HepG2 (cell line): ENCODE results near the gene SLC16A5. TPM values are rescaled to one million over a fixed set of nuclear protein-coding genes. Genes with fewer than 3 reads are reported as not detected.

Experiments used
- ATF7 ChIP-seq, 2 experiments: fragments of 450-650 bp in 1 of 2; sonication (generic) in 1 of 2; formaldehyde crosslinking in 1 of 2; IDR thresholded peaks; 2 replicates each; pipeline versions ENCODE4 v1.4.0 to v1.6.1; 2016 to 2020; ENCODE audit warnings: antibody characterized with exemption in 1 of 2, mild to moderate bottlenecking in 1 of 2, missing genetic modification reagents in 1 of 2
- DR1 ChIP-seq: sonication (generic); formaldehyde crosslinking; IDR thresholded peaks from 2 replicates; pipeline ENCODE4 v1.8.0; 2021; ENCODE audit warnings: mild to moderate bottlenecking, missing genetic modification reagents, inconsistent platforms
- EED ChIP-seq: sonication (generic); formaldehyde crosslinking; IDR thresholded peaks from 2 replicates; pipeline ENCODE4 v1.5.0; 2020; ENCODE audit warnings: mild to moderate bottlenecking, missing genetic modification reagents
- FOXK1 ChIP-seq: sonication (generic); formaldehyde crosslinking; IDR thresholded peaks from 2 replicates; pipeline ENCODE4 v1.4.0; 2020; ENCODE audit warnings: low read depth, missing genetic modification reagents, borderline replicate concordance
- GABPA ChIP-seq, 2 experiments: IDR thresholded peaks; 2 replicates each; pipeline ENCODE4 v1.6.1; 2011 to 2016; ENCODE audit warnings: low read depth in 2 of 2, low read length in 1 of 2, missing biosample characterization in 1 of 2, missing genetic modification characterization in 1 of 2
- HOXA7 ChIP-seq: sonication (generic); formaldehyde crosslinking; IDR thresholded peaks from 2 replicates; pipeline ENCODE4 v1.8.1; 2022; ENCODE audit warnings: mild to moderate bottlenecking, missing genetic modification reagents, moderate library complexity
- ISL2 ChIP-seq: sonication (generic); formaldehyde crosslinking; IDR thresholded peaks from 2 replicates; pipeline ENCODE4 v1.5.0; 2020; ENCODE audit warnings: missing genetic modification reagents
- KAT7 ChIP-seq: IDR thresholded peaks from 2 replicates; pipeline ENCODE4 v1.6.1; 2018; ENCODE audit warnings: borderline replicate concordance, missing compliant biosample characterization
- PAF1 ChIP-seq: IDR thresholded peaks from 2 replicates; pipeline ENCODE4 v1.6.1; 2016; ENCODE audit warnings: missing genetic modification reagents, missing compliant biosample characterization
- SETDB1 ChIP-seq: sonication (generic); formaldehyde crosslinking; IDR thresholded peaks from 2 replicates; pipeline ENCODE4 v1.5.1; 2020; ENCODE audit warnings: missing genetic modification reagents, mild to moderate bottlenecking, borderline replicate concordance
- SIX1 ChIP-seq: sonication (generic); formaldehyde crosslinking; IDR thresholded peaks from 2 replicates; pipeline ENCODE4 v1.4.0; 2020; ENCODE audit warnings: missing genetic modification reagents, borderline replicate concordance
- SKI ChIP-seq: fragments of 450-650 bp; IDR thresholded peaks from one replicate; pipeline ENCODE4 v1.6.1; 2018; ENCODE audit warnings: mild to moderate bottlenecking; ENCODE audit not compliant: partially characterized antibody
- SSRP1 ChIP-seq: IDR thresholded peaks from 2 replicates; pipeline ENCODE4 v1.6.1; 2016; ENCODE audit warnings: control low read depth
- TCF7L2 ChIP-seq: IDR thresholded peaks from 2 replicates; pipeline ENCODE4 v1.6.1; 2011; ENCODE audit warnings: mild to moderate bottlenecking, low read depth, low read length, moderate library complexity
- ZBTB14 ChIP-seq: sonication (generic); formaldehyde crosslinking; IDR thresholded peaks from 2 replicates; pipeline ENCODE4 v1.4.0; 2020; ENCODE audit warnings: missing genetic modification reagents
- ZFYVE20 ChIP-seq: sonication (generic); formaldehyde crosslinking; IDR thresholded peaks from 2 replicates; pipeline ENCODE4 v1.8.0; 2023; ENCODE audit warnings: low read depth, mild to moderate bottlenecking, moderate library complexity, missing genetic modification reagents, borderline replicate concordance
- ZNF274 ChIP-seq: sonication (generic); formaldehyde crosslinking; IDR thresholded peaks from 2 replicates; pipeline ENCODE4 v1.5.1; 2020; ENCODE audit warnings: mild to moderate bottlenecking, missing genetic modification reagents
- ZNF615 ChIP-seq: sonication (generic); formaldehyde crosslinking; IDR thresholded peaks from 2 replicates; pipeline ENCODE4 v1.5.0; 2020; ENCODE audit warnings: mild to moderate bottlenecking, missing genetic modification reagents, borderline replicate concordance
- ZNF672 ChIP-seq: sonication (generic); formaldehyde crosslinking; IDR thresholded peaks from 2 replicates; pipeline ENCODE4 v1.8.1; 2022; ENCODE audit warnings: missing genetic modification reagents
- ZNF724P ChIP-seq: sonication (generic); formaldehyde crosslinking; IDR thresholded peaks from 2 replicates; pipeline ENCODE4 v1.8.0; 2022; ENCODE audit warnings: missing genetic modification reagents, borderline replicate concordance
- ZNF737 ChIP-seq: sonication (generic); formaldehyde crosslinking; IDR thresholded peaks from 2 replicates; pipeline ENCODE4 v1.5.0; 2020; ENCODE audit warnings: missing genetic modification reagents, mild to moderate bottlenecking, borderline replicate concordance
- polyA plus RNA-seq, 8 experiments: library from polyadenylated mRNA; depleted of rRNA in 3 of 8; stranded (reverse) in 7 of 8; unstranded in 1 of 8; fragments of >200 nt; fragmentation: Illumina TruSeq in 4 of 8; extraction: Trizol in 4 of 8; gene quantifications; 2 replicates each; pipeline versions ENCODE4 v1.2.1 to v1.2.3, GENCODE V29; 2011 to 2016; ENCODE audit warnings: low read depth in 4 of 8, missing spikeins in 1 of 8, mixed read lengths in 1 of 8; ENCODE audit not compliant: insufficient read depth in 1 of 8
- total RNA-seq, 5 experiments: library from RNA; depleted of rRNA; stranded (reverse); fragments of >200 nt; fragmentation: Illumina TruSeq; extraction: Trizol; gene quantifications; 2 replicates each; pipeline ENCODE4 v1.2.3, GENCODE V29; 2016; ENCODE audit warnings: low read depth in 1 of 5
- TF ChIP-seq, protein P1 (sequence below): sonication (generic); formaldehyde crosslinking; IDR thresholded peaks from 2 replicates; pipeline ENCODE4 v1.4.0; 2020; ENCODE audit warnings: missing genetic modification reagents
- TF ChIP-seq, protein P2 (sequence below): sonication (generic); formaldehyde crosslinking; IDR thresholded peaks from 2 replicates; pipeline ENCODE4 v1.4.0; 2020; ENCODE audit warnings: missing genetic modification reagents, borderline replicate concordance

The SLC16A5 gene
- total and polyA plus RNA-seq, 2 of the 13 experiments (the other 11 are each of a cell fraction or from before 2014, with no cell fraction given): 0.69 to 5.6 TPM

DNA sequence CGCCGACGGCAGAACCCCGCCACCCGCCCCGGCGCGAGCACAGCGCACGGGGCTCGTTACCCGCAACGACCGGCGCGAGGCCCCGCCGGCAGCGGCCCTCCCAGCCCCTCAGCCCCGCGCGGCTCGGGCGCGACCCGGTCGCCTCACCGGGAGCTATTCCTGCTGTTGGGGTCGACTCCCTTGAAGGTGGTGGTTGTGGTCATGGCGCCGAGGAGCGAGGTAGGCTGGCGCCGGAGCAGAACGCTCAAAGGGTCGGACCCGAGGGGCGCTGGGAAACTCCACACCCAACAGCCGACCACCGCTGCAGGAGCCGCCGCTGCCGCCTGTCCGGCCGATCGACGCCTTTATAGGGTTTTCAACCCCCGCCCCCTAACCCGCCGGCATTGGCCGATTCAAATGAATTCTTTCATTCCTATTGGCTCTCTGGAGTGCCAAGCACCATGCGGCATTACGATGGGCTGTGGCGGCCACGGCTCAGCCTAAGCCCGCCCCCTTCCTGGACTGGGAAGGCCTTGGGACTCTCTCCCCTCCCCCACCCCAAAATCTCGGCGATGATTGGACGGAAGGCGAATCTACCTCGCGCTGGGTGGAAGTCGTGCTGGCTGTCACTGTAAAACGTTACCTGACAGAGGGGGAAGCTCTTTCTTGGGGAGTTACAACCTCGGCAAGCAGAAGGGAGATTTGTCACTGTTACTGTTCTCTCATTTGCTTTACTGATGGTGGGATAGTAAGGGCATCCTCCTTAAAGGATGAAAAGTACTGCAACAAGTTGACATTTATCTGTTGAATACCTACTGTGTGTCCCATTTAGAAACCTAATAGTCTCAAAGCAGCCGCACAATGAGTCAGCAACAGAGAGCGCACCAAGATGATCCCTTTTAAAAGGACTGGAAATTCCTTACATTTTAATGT, 66.7 kb downstream of the SLC16A5 start, which contains the start of gene JPT1 (continued):
- TF ChIP-seq ZNF274 (CRISPR knock-in tag) (peak; percentile 72; the same call in 1 of the 2 replicates), TCF7L2 (no peak), PAF1 (CRISPR knock-in tag) (no peak), SKI (peak; percentile 62), ATF7 (IDR thresholded peaks at IDR 0.05) (no peak), ATF7 (CRISPR knock-in tag; IDR thresholded peaks at IDR 0.05) (no peak), ISL2 (peak; percentile 47; the same call in 1 of the 2 replicates), GABPA (IDR thresholded peaks at IDR 0.05; ENCODE audit: low read depth, low read length) (peak; percentile 36; the same call in 1 of the 2 replicates), GABPA (CRISPR knock-in tag; IDR thresholded peaks at IDR 0.05; ENCODE audit: low read depth) (peak; percentile 51), ZNF672 (CRISPR knock-in tag) (no peak), SSRP1 (CRISPR knock-in tag) (no peak), ZFYVE20 (CRISPR knock-in tag) (peak; percentile 57; the same call in 1 of the 2 replicates), ZNF615 (CRISPR knock-in tag) (no peak), SETDB1 (no peak), DR1 (peak; percentile 98), FOXK1 (CRISPR knock-in tag) (no peak), HOXA7 (CRISPR knock-in tag) (no peak), EED (CRISPR knock-in tag) (no peak), KAT7 (CRISPR knock-in tag) (peak; percentile 48; the same call in 1 of the 2 replicates), ZNF737 (CRISPR knock-in tag) (no peak), SIX1 (CRISPR knock-in tag) (no peak), ZNF724P (CRISPR knock-in tag) (0 out of 2 replicates have a peak, but pooled peaks have one; percentile 19), ZBTB14 (CRISPR knock-in tag) (no peak; the same call in 1 of the 2 replicates)
- TF ChIP-seq, protein P1, sequence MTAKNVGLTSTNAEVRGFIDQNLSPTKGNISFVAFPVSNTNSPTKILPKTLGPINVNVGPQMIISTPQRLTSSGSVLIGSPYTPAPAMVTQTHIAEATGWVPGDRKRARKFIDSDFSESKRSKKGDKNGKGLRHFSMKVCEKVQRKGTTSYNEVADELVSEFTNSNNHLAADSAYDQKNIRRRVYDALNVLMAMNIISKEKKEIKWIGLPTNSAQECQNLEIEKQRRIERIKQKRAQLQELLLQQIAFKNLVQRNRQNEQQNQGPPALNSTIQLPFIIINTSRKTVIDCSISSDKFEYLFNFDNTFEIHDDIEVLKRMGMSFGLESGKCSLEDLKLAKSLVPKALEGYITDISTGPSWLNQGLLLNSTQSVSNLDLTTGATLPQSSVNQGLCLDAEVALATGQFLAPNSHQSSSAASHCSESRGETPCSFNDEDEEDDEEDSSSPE (CRISPR knock-in tag): peak; percentile 77
- TF ChIP-seq, protein P2, sequence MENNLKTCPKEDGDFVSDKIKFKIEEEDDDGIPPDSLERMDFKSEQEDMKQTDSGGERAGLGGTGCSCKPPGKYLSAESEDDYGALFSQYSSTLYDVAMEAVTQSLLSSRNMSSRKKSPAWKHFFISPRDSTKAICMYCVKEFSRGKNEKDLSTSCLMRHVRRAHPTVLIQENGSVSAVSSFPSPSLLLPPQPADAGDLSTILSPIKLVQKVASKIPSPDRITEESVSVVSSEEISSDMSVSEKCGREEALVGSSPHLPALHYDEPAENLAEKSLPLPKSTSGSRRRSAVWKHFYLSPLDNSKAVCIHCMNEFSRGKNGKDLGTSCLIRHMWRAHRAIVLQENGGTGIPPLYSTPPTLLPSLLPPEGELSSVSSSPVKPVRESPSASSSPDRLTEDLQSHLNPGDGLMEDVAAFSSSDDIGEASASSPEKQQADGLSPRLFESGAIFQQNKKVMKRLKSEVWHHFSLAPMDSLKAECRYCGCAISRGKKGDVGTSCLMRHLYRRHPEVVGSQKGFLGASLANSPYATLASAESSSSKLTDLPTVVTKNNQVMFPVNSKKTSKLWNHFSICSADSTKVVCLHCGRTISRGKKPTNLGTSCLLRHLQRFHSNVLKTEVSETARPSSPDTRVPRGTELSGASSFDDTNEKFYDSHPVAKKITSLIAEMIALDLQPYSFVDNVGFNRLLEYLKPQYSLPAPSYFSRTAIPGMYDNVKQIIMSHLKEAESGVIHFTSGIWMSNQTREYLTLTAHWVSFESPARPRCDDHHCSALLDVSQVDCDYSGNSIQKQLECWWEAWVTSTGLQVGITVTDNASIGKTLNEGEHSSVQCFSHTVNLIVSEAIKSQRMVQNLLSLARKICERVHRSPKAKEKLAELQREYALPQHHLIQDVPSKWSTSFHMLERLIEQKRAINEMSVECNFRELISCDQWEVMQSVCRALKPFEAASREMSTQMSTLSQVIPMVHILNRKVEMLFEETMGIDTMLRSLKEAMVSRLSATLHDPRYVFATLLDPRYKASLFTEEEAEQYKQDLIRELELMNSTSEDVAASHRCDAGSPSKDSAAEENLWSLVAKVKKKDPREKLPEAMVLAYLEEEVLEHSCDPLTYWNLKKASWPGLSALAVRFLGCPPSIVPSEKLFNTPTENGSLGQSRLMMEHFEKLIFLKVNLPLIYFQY (CRISPR knock-in tag): peak; percentile 54
